Activated CD4-positive, CD25-positive, alpha-beta regulatory T cell (primary cell): ENCODE measurements around the gene SYNPR.
"Not testable (repeated sequence)": the region's sequence is repeated elsewhere in the genome, so short reads cannot be mapped to it uniquely, and the experiment has no call there.

Experiments
- DNase-seq, 4 experiments: peaks; one replicate each; lab custom pipeline; 2025; lab: John Stamatoyannopoulos, UW

SYNPR gene

GRCh38 chr3:63624941-63625560, 346.9 kb downstream of the SYNPR start:
- no peak for DNase-seq

- no peak for DNase-seq
Observed at GRCh38 chr3:63631670-63632069, 353.6 kb downstream of the SYNPR start.

DNA sequence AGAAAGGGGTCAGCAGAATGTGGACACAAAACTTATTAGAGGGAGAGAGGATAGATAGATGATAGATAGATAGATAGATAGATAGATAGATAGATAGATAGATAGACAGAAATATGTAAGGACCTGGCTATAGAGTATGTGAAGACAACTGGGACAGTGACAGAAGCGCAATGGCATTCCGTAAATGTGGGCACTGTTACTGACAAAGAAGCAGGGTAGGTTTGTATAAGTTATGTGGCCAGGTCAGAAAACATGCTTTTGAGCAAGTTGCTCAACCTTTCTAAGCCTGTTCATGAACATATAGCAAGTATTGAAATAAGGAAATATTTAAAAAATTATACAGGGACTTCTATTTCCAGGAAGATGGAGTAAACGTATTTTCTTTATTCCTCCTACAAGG, 357.1 kb downstream of the SYNPR start:
- DNase-seq: no peak

- DNase-seq: no peak
Observed at GRCh38 chr3:63639806-63640205, 361.7 kb downstream of the SYNPR start.

DNA sequence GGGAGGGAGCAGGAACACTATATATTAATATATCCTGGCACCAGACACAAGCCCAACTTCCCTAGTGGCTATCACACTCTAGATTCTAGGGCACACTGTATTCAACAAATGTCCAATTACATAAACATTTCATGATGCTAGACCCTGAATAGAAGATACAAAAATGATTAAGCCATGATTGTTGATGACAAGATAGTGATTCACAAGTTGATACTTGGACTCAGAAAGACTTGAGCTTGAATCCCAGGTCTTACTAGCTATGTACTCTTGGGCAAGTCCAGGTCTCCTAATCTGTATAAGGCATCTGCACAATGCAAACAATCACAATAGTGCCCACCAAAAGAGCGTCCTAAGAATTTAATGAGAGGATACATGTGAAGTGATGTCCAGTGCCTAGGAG, 364.4 kb downstream of the SYNPR start:
- no peak for DNase-seq

GRCh38 chr3:63644212-63644797, 366.2 kb downstream of the SYNPR start:
- DNase-seq: no peak

- not testable (repeated sequence) for DNase-seq
Observed at GRCh38 chr3:63644928-63645781, 367.0 kb downstream of the SYNPR start.

DNA sequence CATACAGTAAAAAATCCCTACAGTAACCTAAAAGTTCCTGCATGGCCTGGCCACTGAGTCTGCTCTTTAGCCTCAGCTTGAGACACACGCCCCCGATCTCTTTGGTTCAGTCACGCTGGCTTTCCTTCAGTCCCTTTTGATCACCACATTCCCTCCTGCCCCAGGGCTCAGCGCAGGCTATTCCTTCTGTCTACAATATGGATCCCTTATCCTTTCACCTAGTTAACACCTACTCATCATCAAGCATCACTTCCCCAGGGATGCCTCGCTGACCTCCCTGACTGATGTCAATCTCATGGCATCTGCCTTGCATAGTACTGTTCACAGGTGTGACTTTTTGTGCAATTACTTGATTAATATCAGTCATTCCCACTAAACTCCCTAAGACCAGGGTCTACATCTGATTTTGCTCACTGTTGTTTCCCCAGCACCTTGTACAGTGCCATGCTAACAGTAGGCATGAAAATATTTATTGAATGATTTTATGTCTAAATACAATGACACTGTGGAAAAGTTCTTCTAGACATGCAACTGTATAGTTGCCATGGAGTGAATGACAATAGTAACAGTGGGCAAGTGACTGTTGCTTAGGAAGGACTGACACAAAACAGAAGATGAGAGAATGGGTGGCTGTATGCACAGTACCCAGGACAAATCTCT, 374.1 kb downstream of the SYNPR start, which contains the start of gene SNTN:
Gene SNTN, plus strand, starts transcription at position 610 of the 660 bp plus-strand sequence. Its CDS starts 13 bp downstream, at position 623.
- DNase-seq: no peak

GRCh38 chr3:63654211-63654610, 376.1 kb downstream of the SYNPR start:
- no peak for DNase-seq

DNA sequence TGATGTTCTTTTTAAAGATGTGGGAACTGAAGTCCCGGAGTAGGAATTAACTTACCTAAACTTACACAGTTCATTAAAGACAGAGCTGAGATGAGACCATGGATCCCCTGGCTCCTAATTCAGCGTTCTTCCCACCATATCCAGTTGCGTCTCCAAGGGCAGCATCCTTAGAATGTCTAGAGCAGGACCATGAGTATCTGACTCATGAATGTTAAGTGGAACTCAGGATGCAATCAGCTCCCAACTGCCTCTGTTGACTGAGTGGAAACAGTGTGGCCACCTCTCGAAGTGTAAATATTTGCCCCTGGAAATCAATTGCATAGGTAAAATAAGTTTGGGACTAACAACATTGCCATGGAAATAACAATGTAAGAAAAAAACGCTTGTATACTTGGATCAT, 376.8 kb downstream of the SYNPR start:
- no peak for DNase-seq

GRCh38 chr3:63655519-63655918, 377.4 kb downstream of the SYNPR start:
- no peak for DNase-seq

GRCh38 chr3:63656786-63657185, 378.7 kb downstream of the SYNPR start:
- no peak for DNase-seq

DNA sequence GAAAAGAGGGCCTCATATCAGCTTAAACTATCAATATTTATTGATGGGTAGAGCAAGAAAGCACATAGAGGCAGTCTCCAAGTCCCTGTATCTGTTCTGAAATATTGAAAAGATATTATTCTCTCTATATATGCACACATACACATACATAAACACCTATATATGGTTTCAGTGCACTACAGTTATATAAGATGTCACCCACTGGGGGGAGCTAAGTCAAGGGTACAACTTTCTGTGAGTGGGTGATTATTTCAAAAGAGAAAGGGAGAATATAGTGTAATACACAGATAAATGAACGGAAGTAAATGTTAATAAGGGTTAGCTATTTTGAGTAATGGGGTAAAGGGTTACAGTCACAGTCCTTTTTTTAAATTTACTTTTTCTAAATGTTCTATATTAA, 383.1 kb downstream of the SYNPR start:
- DNase-seq: no peak

DNA sequence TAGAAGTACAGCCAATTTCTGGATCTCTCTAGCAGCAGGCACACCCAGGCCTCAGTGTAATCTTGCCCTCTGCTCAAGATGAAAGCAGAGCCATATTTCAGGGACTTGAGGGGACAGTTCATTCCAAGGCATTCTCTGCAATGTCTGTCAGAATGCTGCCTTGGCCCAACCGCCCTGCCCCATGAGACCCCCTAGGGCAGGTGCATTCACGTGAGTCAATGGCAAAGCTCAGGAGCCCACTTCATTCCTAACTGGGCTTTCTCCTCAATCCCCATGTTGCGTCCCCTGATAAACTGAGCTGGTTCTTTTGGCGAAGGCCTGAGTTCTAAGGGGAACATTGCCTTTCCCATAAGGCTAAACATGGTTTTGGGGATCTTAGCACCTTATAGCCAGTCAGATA, 383.9 kb downstream of the SYNPR start:
- no peak for DNase-seq

DNA sequence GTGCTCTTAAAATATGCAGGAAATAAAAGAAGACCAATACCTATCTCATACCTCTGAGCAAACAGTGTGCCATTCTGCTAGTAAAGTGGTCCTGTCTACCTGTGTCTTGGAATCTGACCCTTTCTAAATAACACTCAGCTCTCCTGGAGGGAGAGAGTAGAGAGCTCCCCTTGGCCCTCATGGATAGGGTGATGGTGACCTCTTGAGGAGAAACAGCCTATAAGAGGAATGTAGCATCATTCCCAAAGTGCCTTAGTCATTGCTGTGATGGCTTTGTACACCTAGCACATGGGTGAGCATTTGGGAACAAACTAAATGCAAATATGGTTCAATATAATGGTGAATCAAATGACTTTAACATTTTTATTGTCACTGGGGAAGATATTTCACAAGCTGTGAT, 384.4 kb downstream of the SYNPR start:
- DNase-seq: no peak
